D341Med (cell line): ENCODE data around the gene SLCO4C1.
"Not testable (repeated sequence)": the region's sequence is repeated elsewhere in the genome, so short reads cannot be mapped to it uniquely, and the experiment has no call there.

ENCODE experiments used
- DNase-seq: peaks from one replicate; pipeline ENCODE4 v3.0.0; 2012; ENCODE audit warnings: low spot score

Gene SLCO4C1

GRCh38 chr5:102296178-102296817, at the start of gene SLCO4C1:
Gene SLCO4C1 (minus strand): TSS chr5:102296284. CDS start chr5:102296262, 22 bp downstream.
- peak; percentile 25 for DNase-seq

- peak; percentile 63 for DNase-seq
These were observed 45.7 kb upstream of the SLCO4C1 start for GRCh38 chr5:102341681-102342288.

GRCh38 chr5:102324714-102325113, 28.6 kb upstream of the SLCO4C1 start:
- DNase-seq: no peak

DNA sequence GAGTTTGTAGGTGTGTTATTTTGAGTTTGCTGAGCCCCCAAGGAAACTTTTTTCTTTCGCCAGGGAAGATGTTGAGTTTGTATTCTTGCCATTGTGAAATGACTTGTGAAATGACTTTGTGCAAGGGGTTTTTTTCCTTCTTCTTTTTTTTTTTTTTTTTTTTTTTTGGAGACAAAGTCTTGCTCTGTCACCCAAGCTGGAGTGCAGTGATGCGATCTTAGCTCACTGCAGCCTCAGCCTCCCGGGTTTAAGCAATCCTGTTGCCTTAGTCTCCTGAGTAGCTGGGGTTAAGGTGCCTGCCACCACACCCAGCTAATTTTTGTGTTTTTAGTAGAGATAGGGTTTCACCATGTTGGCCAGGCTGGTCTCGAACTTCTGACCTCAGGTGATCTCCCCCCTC, 22.7 kb upstream of the SLCO4C1 start:
- not testable (repeated sequence) for DNase-seq

- DNase-seq: no peak
These were observed 18.2 kb upstream of the SLCO4C1 start for GRCh38 chr5:102314328-102314727.

DNA sequence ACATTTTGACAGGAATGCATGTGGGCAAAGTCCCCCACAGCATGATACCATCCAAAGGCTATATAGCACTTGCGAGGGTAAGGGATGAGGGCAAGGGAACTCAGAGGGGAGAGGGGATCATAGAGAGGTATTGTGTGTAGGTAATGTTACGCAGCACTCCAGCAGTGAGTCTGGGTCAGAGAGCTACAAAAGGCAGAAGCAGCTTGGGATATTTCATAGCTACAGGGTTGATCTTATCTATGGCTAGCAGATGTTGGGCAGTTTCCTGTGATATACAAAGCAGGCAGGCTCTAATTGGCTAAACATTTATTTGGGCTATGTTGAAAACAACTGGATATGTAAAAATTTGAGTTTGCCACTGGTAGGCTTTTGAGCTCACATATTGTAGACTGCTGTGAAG, 17.8 kb upstream of the SLCO4C1 start:
- no peak for DNase-seq

DNA sequence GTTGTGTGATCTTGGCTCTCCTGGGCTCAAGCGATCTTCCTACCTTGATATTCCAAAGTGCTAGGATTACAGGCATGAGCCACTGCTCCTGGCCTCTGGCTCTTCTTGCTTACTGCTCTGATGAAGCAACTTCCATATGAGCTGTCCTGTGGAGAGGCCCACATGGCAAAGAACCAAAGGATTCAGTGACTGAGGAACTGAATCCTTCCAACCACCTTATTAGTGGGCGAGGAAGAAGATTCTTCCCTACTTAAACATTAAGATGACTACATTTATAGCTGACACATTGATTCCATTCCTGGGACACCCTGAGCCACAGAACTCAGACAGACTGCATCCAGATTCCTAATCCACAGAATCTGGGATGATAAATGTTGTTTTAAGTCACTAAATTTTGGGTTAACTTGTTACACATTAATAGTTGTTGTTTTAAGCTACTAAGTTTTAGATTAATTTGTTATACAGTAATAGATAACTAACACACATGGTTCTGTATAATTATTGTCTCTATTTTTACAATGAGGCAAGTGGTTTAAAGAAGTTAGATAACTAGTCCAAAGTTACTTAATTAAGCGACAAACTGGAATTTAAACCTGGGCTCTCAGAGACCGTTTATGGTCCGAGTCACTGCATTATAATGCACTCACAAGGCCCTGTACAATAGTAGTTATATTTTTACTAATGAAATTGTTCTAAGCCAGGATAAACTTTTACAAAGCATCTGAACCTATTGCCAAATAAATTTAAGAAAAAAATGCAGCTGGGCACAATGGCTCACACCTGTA, 16.7 kb upstream of the SLCO4C1 start:
- no peak for DNase-seq

GRCh38 chr5:102309586-102309985, 13.5 kb upstream of the SLCO4C1 start:
- no peak for DNase-seq

- no peak for DNase-seq
These were observed 11.1 kb upstream of the SLCO4C1 start for GRCh38 chr5:102307232-102307631.

DNA sequence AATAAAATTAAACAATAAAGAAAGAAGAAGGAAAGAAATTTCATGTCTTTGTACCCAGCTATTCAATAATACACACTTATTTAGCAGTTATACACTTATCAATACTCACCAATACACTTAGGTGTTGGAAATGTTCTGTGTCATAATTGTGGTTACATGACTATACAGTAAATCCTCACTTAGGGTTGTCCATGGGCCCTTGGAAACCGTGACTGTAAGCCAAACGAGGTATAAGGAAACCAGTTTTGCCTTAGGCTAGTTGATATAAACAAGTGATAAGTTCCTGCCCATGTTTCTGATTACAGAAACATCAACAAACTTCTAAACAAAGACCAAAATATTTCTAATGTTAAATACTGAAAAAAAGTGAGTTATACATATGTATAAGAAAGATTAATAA, 10.0 kb upstream of the SLCO4C1 start:
- no peak for DNase-seq

DNA sequence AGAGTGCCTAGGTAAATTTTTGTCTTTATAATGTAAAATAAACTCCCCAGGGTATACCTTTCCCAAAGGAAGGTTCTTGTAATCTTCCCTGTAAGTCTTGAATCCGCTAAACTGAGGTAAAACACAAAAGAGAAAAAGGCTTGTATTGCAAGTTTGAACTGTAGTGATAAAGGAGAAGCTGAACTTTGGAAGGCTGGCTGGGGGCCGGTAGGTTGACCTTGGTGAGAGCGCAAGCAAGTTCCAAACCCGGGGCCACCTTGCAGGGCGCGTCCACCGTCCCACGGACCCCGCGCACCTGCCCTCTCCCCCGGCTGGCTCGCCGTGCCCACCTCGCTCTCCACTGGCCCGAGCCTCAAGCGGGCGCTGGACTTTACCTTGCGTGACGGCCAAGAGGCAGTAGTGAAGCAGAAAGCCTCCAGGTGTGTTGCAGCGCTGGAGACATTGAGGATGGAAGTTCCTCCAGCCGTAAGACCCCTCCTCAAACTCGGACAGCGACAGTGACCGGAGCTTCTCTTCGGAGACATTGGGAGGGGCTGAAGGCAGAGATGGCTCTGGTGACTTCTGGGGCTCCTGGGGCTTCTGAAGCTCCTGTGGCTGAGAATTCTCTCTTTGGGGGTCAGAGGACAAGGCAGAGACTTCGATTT, 428 bp downstream of the SLCO4C1 start:
- no peak for DNase-seq

GRCh38 chr5:102294886-102295395, 1.1 kb downstream of the SLCO4C1 start:
- DNase-seq: no peak

- DNase-seq: no peak
These were observed 6.1 kb downstream of the SLCO4C1 start for GRCh38 chr5:102290004-102290403.

GRCh38 chr5:102289251-102289899, 6.7 kb downstream of the SLCO4C1 start:
- no peak for DNase-seq

- no peak for DNase-seq
These were observed 7.5 kb downstream of the SLCO4C1 start for GRCh38 chr5:102288630-102289029.

DNA sequence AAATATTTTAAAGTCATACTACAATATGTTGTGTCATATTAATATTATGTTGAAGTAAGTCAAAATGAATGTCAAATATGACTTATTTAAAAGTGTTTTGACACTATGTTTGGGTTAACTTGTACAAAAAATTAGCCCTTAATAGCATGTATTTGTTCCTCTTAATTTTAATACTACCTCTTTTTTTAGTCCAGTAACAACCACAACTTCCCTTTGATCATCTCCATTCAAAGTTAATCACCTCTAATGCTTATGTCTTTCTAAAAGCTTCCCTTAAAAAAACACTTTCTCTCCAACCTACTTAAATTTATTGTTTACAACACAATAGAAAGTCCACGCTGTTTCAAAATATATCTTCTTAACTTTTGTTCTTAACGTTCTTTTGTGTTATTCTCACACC, 9.6 kb downstream of the SLCO4C1 start:
- no peak for DNase-seq

GRCh38 chr5:102283102-102283797, 12.8 kb downstream of the SLCO4C1 start:
- DNase-seq: no peak

DNA sequence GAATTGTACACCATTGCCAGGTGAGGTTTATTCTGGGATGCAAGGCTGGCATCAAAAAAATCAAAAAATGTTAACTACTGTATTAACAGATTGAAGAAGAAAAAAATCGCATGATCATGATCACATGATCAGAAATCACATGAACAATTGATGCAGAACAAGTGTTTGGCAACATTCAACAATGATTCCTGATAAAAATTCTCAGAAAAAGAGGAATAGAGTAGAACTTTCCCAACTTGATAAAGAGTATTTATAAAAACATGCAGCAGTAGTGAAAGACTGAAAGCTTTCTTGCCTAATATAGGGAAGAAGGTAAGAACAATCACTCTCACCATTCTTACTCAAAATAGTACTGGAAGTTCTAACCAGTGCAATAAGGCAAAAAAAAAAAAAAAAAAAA, 16.4 kb downstream of the SLCO4C1 start:
- DNase-seq: no peak

DNA sequence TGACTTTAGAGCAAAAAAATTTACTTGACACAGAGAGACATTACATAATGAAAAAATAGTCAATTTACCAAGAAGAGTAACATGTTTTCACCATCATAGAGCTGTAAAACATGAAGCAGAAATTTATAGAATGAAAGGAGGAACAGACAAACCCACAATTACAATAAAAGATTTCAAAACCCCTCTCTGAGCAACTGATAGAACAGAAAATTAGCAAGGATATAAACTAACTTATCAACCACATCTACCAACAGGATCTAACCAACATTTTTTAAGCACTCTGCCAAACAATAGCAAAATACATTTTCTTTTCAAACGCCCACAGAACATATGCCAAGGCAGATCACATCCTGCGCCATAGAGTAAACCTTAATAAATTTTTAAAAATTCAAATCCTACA, 17.9 kb downstream of the SLCO4C1 start:
- DNase-seq: no peak

DNA sequence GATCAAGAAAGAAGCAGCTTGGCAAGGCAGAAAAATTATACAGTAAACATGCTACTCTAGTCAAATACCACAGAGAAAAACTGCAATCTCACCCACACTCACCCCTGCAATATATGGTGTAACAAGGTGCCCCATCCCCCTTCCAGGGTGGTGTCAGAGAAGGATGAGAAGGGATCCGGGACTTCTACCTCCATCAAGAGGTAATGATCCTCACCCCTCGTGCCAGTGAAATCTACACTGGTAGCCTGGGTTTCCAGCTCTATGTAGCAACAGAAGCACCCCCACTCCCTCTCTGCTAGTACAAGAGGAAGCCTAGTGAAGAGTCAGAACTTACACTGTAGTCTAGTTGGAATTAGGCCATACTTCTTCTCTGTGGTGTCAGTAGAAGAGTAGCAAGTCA, 18.9 kb downstream of the SLCO4C1 start:
- DNase-seq: peak; percentile 17

- DNase-seq: no peak
These were observed 24.3 kb downstream of the SLCO4C1 start for GRCh38 chr5:102271759-102272158.
